Astrocyte (in vitro differentiated cells and primary cell): ENCODE data around the gene DOCK7. TPM values are rescaled to one million over a fixed set of nuclear protein-coding genes. Genes with fewer than 3 reads are reported as not detected.

Experiments used
- DNase-seq: peaks from one replicate; pipeline ENCODE4 v3.0.0-alpha.2; 2010; ENCODE audit warnings: low read depth
- FAIRE-seq: peaks from 2 replicates; lab custom pipeline; 2011; peaks lifted over from hg19 to GRCh38; lab: Jason Lieb, UNC
- H2AFZ ChIP-seq: 2 replicates; pipeline ENCODE4 v1.6.0; 2012; ENCODE audit warnings: low read depth, low read length, inconsistent platforms
- H3K27ac ChIP-seq: 2 replicates; pipeline ENCODE4 v1.5.1; 2011; ENCODE audit warnings: low read depth, low read length, inconsistent platforms
- H3K27me3 ChIP-seq: 2 replicates; pipeline ENCODE4 v1.6.0; 2011; ENCODE audit warnings: low read length, inconsistent platforms; ENCODE audit not compliant: insufficient read depth
- H3K36me3 ChIP-seq: 2 replicates; pipeline ENCODE4 v1.5.1; 2011; ENCODE audit warnings: low read length, inconsistent platforms; ENCODE audit not compliant: insufficient read depth
- H3K4me1 ChIP-seq: 2 replicates; pipeline ENCODE4 v1.5.1; 2011; ENCODE audit warnings: low read length, inconsistent platforms; ENCODE audit not compliant: insufficient read depth
- H3K4me2 ChIP-seq: 2 replicates; pipeline ENCODE4 v1.6.0; 2012; ENCODE audit warnings: low read length, inconsistent platforms
- H3K4me3 ChIP-seq: 2 replicates; pipeline ENCODE4 v1.5.1; 2011; ENCODE audit warnings: low read depth, mild to moderate bottlenecking, low read length, inconsistent platforms; ENCODE audit not compliant: insufficient read depth
- H3K79me2 ChIP-seq: 2 replicates; pipeline ENCODE4 v1.6.0; 2012; ENCODE audit warnings: mild to moderate bottlenecking, low read length, inconsistent platforms; ENCODE audit not compliant: insufficient read depth
- H3K9ac ChIP-seq: 2 replicates; pipeline ENCODE4 v1.6.0; 2012; ENCODE audit warnings: mild to moderate bottlenecking, low read length, inconsistent platforms
- H3K9me3 ChIP-seq: 2 replicates; pipeline ENCODE4 v1.5.1; 2012; ENCODE audit warnings: low read depth, mild to moderate bottlenecking, low read length, inconsistent platforms; ENCODE audit not compliant: insufficient read depth
- H4K20me1 ChIP-seq: 2 replicates; pipeline ENCODE4 v1.6.0; 2012; ENCODE audit warnings: low read length, inconsistent platforms; ENCODE audit not compliant: insufficient read depth
- H3K27ac Mint-ChIP-seq: one replicate; pipeline ENCODE4 v1.8.0; 2021; ENCODE audit warnings: mild to moderate bottlenecking, mixed read lengths; ENCODE audit not compliant: unreplicated experiment
- H3K27me3 Mint-ChIP-seq: one replicate; pipeline ENCODE4 v1.8.0; 2021; ENCODE audit warnings: low read depth, mixed read lengths; ENCODE audit not compliant: unreplicated experiment
- H3K36me3 Mint-ChIP-seq: one replicate; pipeline ENCODE4 v1.8.0; 2021; ENCODE audit warnings: low read depth, mixed read lengths; ENCODE audit not compliant: unreplicated experiment
- H3K4me1 Mint-ChIP-seq: one replicate; pipeline ENCODE4 v1.8.0; 2021; ENCODE audit warnings: low read depth, mixed read lengths; ENCODE audit not compliant: unreplicated experiment
- H3K4me3 Mint-ChIP-seq: one replicate; pipeline ENCODE4 v1.8.0; 2021; ENCODE audit warnings: mild to moderate bottlenecking, moderate library complexity, mixed read lengths; ENCODE audit not compliant: unreplicated experiment
- H3K9me3 Mint-ChIP-seq: one replicate; pipeline ENCODE4 v1.8.0; 2021; ENCODE audit warnings: mild to moderate bottlenecking, mixed read lengths; ENCODE audit not compliant: unreplicated experiment
- CTCF ChIP-seq: IDR thresholded peaks from 2 replicates; pipeline ENCODE4 v1.5.1; 2011; ENCODE audit warnings: low read depth, mild to moderate bottlenecking, inconsistent platforms, low read length, moderate library complexity; ENCODE audit not compliant: insufficient read depth
- EZH2 ChIP-seq: IDR thresholded peaks from 2 replicates; pipeline ENCODE4 v1.6.1; 2012; ENCODE audit warnings: mild to moderate bottlenecking, low read length, inconsistent platforms; ENCODE audit not compliant: insufficient read depth
- total RNA-seq: library from RNA; stranded (reverse); gene quantifications from 2 replicates; pipeline ENCODE4 v1.2.1, GENCODE V29; 2021

The DOCK7 gene
- total RNA-seq, 1 donor from 2014 or later = 68.7 TPM

GRCh38 chr1:62676611-62677356 is 11.4 kb downstream of the DOCK7 start:
- H3K27me3 ChIP-seq = no peaks in the 10 kb centered on the region
- peaks cover 83% of the 10 kb centered on the region for H3K79me2 ChIP-seq
- peaks cover 35% of the 10 kb centered on the region for H4K20me1 ChIP-seq
- no peaks in the 10 kb centered on the region for H3K36me3 ChIP-seq
- H3K27ac ChIP-seq = peak overlapping the region; percentile 22
- peaks cover 8% of the 10 kb centered on the region for H3K4me1 Mint-ChIP-seq
- DNase-seq (peak; percentile 55), FAIRE-seq (peak; percentile 23)
- peaks cover 2% of the 10 kb centered on the region for H3K9me3 Mint-ChIP-seq
- TF ChIP-seq CTCF (no peak), EZH2 (no peak)
- H2AFZ ChIP-seq = no peak overlapping the region
- no peaks in the 10 kb centered on the region for H3K27me3 Mint-ChIP-seq
- H3K4me1 ChIP-seq = peaks cover 10% of the 10 kb centered on the region
- no peak overlapping the region for H3K9ac ChIP-seq
- peak overlapping the region; percentile 40 for H3K4me2 ChIP-seq
- H3K9me3 ChIP-seq = no peaks in the 10 kb centered on the region
- no peak overlapping the region for H3K4me3 Mint-ChIP-seq
- no peaks in the 10 kb centered on the region for H3K36me3 Mint-ChIP-seq
- no peak overlapping the region for H3K4me3 ChIP-seq
- H3K27ac Mint-ChIP-seq = peak overlapping the region; percentile 42

GRCh38 chr1:62673629-62674028 is 14.6 kb downstream of the DOCK7 start:
- no peak for FAIRE-seq

More at GRCh38 chr1:62673629-62674028, 14.6 kb downstream of the DOCK7 start:
- no peaks in the 10 kb centered on the region for H3K36me3 ChIP-seq
- no peak overlapping the region for H3K27ac ChIP-seq
- H3K9ac ChIP-seq = no peak overlapping the region
- no peak overlapping the region for H3K4me3 Mint-ChIP-seq
- no peak for DNase-seq
- H3K79me2 ChIP-seq = peaks cover 86% of the 10 kb centered on the region
- H3K9me3 ChIP-seq = no peaks in the 10 kb centered on the region
- H2AFZ ChIP-seq = no peak overlapping the region
- peaks cover 8% of the 10 kb centered on the region for H3K4me1 Mint-ChIP-seq
- peaks cover 10% of the 10 kb centered on the region for H3K4me1 ChIP-seq
- no peak overlapping the region for H3K4me3 ChIP-seq
- TF ChIP-seq CTCF (no peak), EZH2 (no peak)
- peaks cover 6% of the 10 kb centered on the region for H3K36me3 Mint-ChIP-seq
- no peak overlapping the region for H3K4me2 ChIP-seq
- no peak overlapping the region for H3K27ac Mint-ChIP-seq
- no peaks in the 10 kb centered on the region for H3K27me3 ChIP-seq
- H3K27me3 Mint-ChIP-seq = no peaks in the 10 kb centered on the region
- H4K20me1 ChIP-seq = peaks cover 43% of the 10 kb centered on the region
- no peaks in the 10 kb centered on the region for H3K9me3 Mint-ChIP-seq
